ENCODE data around the gene MEF2C. TPM values are rescaled to one million over a fixed set of nuclear protein-coding genes. Genes with fewer than 3 reads are reported as not detected.
A peak's percentile ranks its signal among the peaks of the same experiment; 100 is the strongest.

Gene MEF2C
- total RNA-seq, 2 donors from 2014 or later: 0.64 to 0.86 TPM

- peaks cover 34% of the 10 kb centered on the region for H3K4me1 Mint-ChIP-seq
- no peaks in the 10 kb centered on the region for H3K36me3 ChIP-seq (ENCODE audit: control insufficient read depth, insufficient read depth, low read length)
- H3K4me1 ChIP-seq (ENCODE audit: control insufficient read depth, insufficient read depth, low read length): peaks cover 2% of the 10 kb centered on the region
- H3K27me3 ChIP-seq (ENCODE audit: control insufficient read depth, insufficient read depth, low read length, poor library complexity, severe bottlenecking): peaks cover 100% of the 10 kb centered on the region
- TF ChIP-seq CTCF (conservative IDR thresholded peaks at IDR 0.05): no peak
- H3K27ac ChIP-seq (ENCODE audit: low read depth, low read length): no peak overlapping the region
- no peak overlapping the region for H3K27ac Mint-ChIP-seq
- peak overlapping the region; percentile 50 for H3K4me3 ChIP-seq (ENCODE audit: low read length)
- no peaks in the 10 kb centered on the region for H3K9me3 ChIP-seq (ENCODE audit: control insufficient read depth, low read length)
- no peaks in the 10 kb centered on the region for H3K36me3 Mint-ChIP-seq (ENCODE audit: low read depth)
- H3K27me3 Mint-ChIP-seq (ENCODE audit: insufficient read depth): peaks cover 99% of the 10 kb centered on the region
- H3K4me3 Mint-ChIP-seq: peak overlapping the region; percentile 45
- peak; percentile 68 for DNase-seq
- WGBS, 2 experiments (ENCODE audit: insufficient coverage in 1 of 2, insufficient read length in 1 of 2): 1 to 2% methylated on average over 15 to 52 of the region's 52 CpGs
- H3K9me3 Mint-ChIP-seq: peaks cover 7% of the 10 kb centered on the region
- no peak overlapping the region for H3K9ac ChIP-seq (ENCODE audit: extremely low read depth, low read length, poor library complexity, severe bottlenecking)
Measured at GRCh38 chr5:88691945-88692868, 190.8 kb downstream of the MEF2C start.

- H3K4me3 ChIP-seq (ENCODE audit: low read length): no peak overlapping the region
- 0 to 5% methylated on average over 4 to 11 of the region's 11 CpGs for WGBS, 2 experiments (ENCODE audit: insufficient coverage in 1 of 2, insufficient read length in 1 of 2)
- Mint-ChIP-seq H3K9me3 (peaks cover 7% of the 10 kb centered on the region), H3K27ac (no peak overlapping the region), H3K36me3 (ENCODE audit: low read depth) (no peaks in the 10 kb centered on the region), H3K4me1 (peaks cover 34% of the 10 kb centered on the region), H3K27me3 (ENCODE audit: insufficient read depth) (peaks cover 100% of the 10 kb centered on the region), H3K4me3 (peak overlapping the region; percentile 45)
- DNase-seq: no peak
- peak; percentile 4 for TF ChIP-seq CTCF (conservative IDR thresholded peaks at IDR 0.05)
- no peaks in the 10 kb centered on the region for H3K36me3 ChIP-seq (ENCODE audit: control insufficient read depth, insufficient read depth, low read length)
- no peak overlapping the region for H3K27ac ChIP-seq (ENCODE audit: low read depth, low read length)
- peaks cover 100% of the 10 kb centered on the region for H3K27me3 ChIP-seq (ENCODE audit: control insufficient read depth, insufficient read depth, low read length, poor library complexity, severe bottlenecking)
- no peaks in the 10 kb centered on the region for H3K9me3 ChIP-seq (ENCODE audit: control insufficient read depth, low read length)
- peaks cover 2% of the 10 kb centered on the region for H3K4me1 ChIP-seq (ENCODE audit: control insufficient read depth, insufficient read depth, low read length)
- no peak overlapping the region for H3K9ac ChIP-seq (ENCODE audit: extremely low read depth, low read length, poor library complexity, severe bottlenecking)
Measured at GRCh38 chr5:88691230-88691582, 191.8 kb downstream of the MEF2C start.

GRCh38 chr5:88690409-88691229, 192.4 kb downstream of the MEF2C start:
- TF ChIP-seq CTCF (conservative IDR thresholded peaks at IDR 0.05): peak; percentile 98
- WGBS, 2 experiments (ENCODE audit: insufficient coverage in 1 of 2, insufficient read length in 1 of 2): 0 to 2% methylated on average over 18 to 47 of the region's 47 CpGs
- no peaks in the 10 kb centered on the region for H3K36me3 Mint-ChIP-seq (ENCODE audit: low read depth)
- peaks cover 7% of the 10 kb centered on the region for H3K9me3 Mint-ChIP-seq
- H3K27ac Mint-ChIP-seq: no peak overlapping the region
- Histone ChIP-seq H3K27ac (ENCODE audit: low read depth, low read length) (no peak overlapping the region), H3K9me3 (ENCODE audit: control insufficient read depth, low read length) (no peaks in the 10 kb centered on the region), H3K27me3 (ENCODE audit: control insufficient read depth, insufficient read depth, low read length, poor library complexity, severe bottlenecking) (peaks cover 100% of the 10 kb centered on the region), H3K4me1 (ENCODE audit: control insufficient read depth, insufficient read depth, low read length) (peaks cover 2% of the 10 kb centered on the region), H3K9ac (ENCODE audit: extremely low read depth, low read length, poor library complexity, severe bottlenecking) (no peak overlapping the region), H3K4me3 (ENCODE audit: low read length) (no peak overlapping the region), H3K36me3 (ENCODE audit: control insufficient read depth, insufficient read depth, low read length) (no peaks in the 10 kb centered on the region)
- H3K27me3 Mint-ChIP-seq (ENCODE audit: insufficient read depth): peaks cover 100% of the 10 kb centered on the region
- peaks cover 34% of the 10 kb centered on the region for H3K4me1 Mint-ChIP-seq
- H3K4me3 Mint-ChIP-seq: peak overlapping the region; percentile 45
- DNase-seq: peak; percentile 91
